T-helper 1 cell (primary cell): ENCODE measurements around the gene NIPBL.
"Not testable (repeated sequence)": the region's sequence is repeated elsewhere in the genome, so short reads cannot be mapped to it uniquely, and the experiment has no call there.

Experiments used
- DNase-seq, 5 donors: peaks; one replicate each; pipeline ENCODE4 v3.0.0-alpha.2; 2012 to 2020

Gene NIPBL

GRCh38 chr5:36901077-36901476 is 24.5 kb downstream of the NIPBL start:
- DNase-seq: not testable (repeated sequence)

- DNase-seq: no peak
Measured at GRCh38 chr5:36901856-36902255, 25.3 kb downstream of the NIPBL start.

GRCh38 chr5:36902353-36902752 is 25.8 kb downstream of the NIPBL start:
- no peak for DNase-seq

- DNase-seq: no peak
Measured at GRCh38 chr5:36904677-36905076, 28.1 kb downstream of the NIPBL start.

GRCh38 chr5:36908544-36909260 is 32.1 kb downstream of the NIPBL start:
- DNase-seq: no peak

GRCh38 chr5:36915653-36916052 is 39.1 kb downstream of the NIPBL start:
- DNase-seq: no peak

- not testable (repeated sequence) for DNase-seq
Measured at GRCh38 chr5:36916614-36917013, 40.0 kb downstream of the NIPBL start.

- not testable (repeated sequence) for DNase-seq
Measured at GRCh38 chr5:36917358-36917757, 40.8 kb downstream of the NIPBL start.

- DNase-seq: no peak
Measured at GRCh38 chr5:36919238-36919637, 42.7 kb downstream of the NIPBL start.

GRCh38 chr5:36919650-36920049 is 43.1 kb downstream of the NIPBL start:
- no peak for DNase-seq

- no peak for DNase-seq
Measured at GRCh38 chr5:36928947-36929346, 52.4 kb downstream of the NIPBL start.

GRCh38 chr5:36929438-36929837 is 52.9 kb downstream of the NIPBL start:
- DNase-seq: no peak

- DNase-seq: no peak
Measured at GRCh38 chr5:36932056-36932455, 55.5 kb downstream of the NIPBL start.

GRCh38 chr5:36932699-36933098 is 56.1 kb downstream of the NIPBL start:
- DNase-seq: no peak

- DNase-seq: no peak
Measured at GRCh38 chr5:36934740-36935356, 58.3 kb downstream of the NIPBL start.

GRCh38 chr5:36935805-36936204 is 59.2 kb downstream of the NIPBL start:
- no peak for DNase-seq

GRCh38 chr5:36936309-36936708 is 59.7 kb downstream of the NIPBL start:
- no peak for DNase-seq

GRCh38 chr5:36938129-36938528 is 61.6 kb downstream of the NIPBL start:
- no peak for DNase-seq

GRCh38 chr5:36939969-36940858 is 63.6 kb downstream of the NIPBL start:
- DNase-seq: no peak

- no peak for DNase-seq
Measured at GRCh38 chr5:36943584-36943983, 67.0 kb downstream of the NIPBL start.

GRCh38 chr5:36944024-36944423 is 67.5 kb downstream of the NIPBL start:
- DNase-seq: no peak

- peak in 1 of 5 donors; percentile 47 for DNase-seq
Measured at GRCh38 chr5:36944607-36945225, 68.1 kb downstream of the NIPBL start.

- DNase-seq: no peak
Measured at GRCh38 chr5:36945687-36946086, 69.1 kb downstream of the NIPBL start.
